Neural progenitor cell (in vitro differentiated cells): ENCODE measurements around the gene SUGCT. TPM values are rescaled to one million over a fixed set of nuclear protein-coding genes. Genes with fewer than 3 reads are reported as not detected.
A peak's percentile ranks its signal among the peaks of the same experiment; 100 is the strongest.

Source experiments
- DNase-seq: peaks from one replicate; pipeline ENCODE4 v3.0.0-alpha.2; 2016; ENCODE audit warnings: low spot score
- H2AFZ ChIP-seq: fragments of 200-600 bp; sonication (generic); replicated peaks from 2 replicates; pipeline ENCODE4 v1.6.1; 2016; ENCODE audit warnings: antibody characterized with exemption
- H3F3A ChIP-seq: fragments of 200-600 bp; sonication (generic); 2 replicates; pipeline ENCODE4 v1.6.1; 2016; ENCODE audit warnings: antibody characterized with exemption, low read depth
- H3K27ac ChIP-seq: fragments of 200-600 bp; sonication (generic); 2 replicates; pipeline ENCODE4 v1.5.1; 2016; ENCODE audit warnings: mild to moderate bottlenecking
- H3K27me3 ChIP-seq: fragments of 200-600 bp; sonication (generic); 2 replicates; pipeline ENCODE4 v1.6.1; 2016; ENCODE audit warnings: mild to moderate bottlenecking, moderate library complexity
- H3K36me3 ChIP-seq: fragments of 200-600 bp; sonication (generic); 2 replicates; pipeline ENCODE4 v1.5.1; 2016
- H3K4me1 ChIP-seq: fragments of 200-600 bp; sonication (generic); 2 replicates; pipeline ENCODE4 v1.6.1; 2016; ENCODE audit warnings: mixed run types
- H3K4me2 ChIP-seq: fragments of 200-600 bp; sonication (generic); 2 replicates; pipeline ENCODE4 v1.6.1; 2016
- H3K4me3 ChIP-seq: fragments of 200-600 bp; sonication (generic); 2 replicates; pipeline ENCODE4 v1.5.1; 2016
- H3K79me2 ChIP-seq: fragments of 200-600 bp; sonication (generic); 2 replicates; pipeline ENCODE4 v1.6.1; 2016; ENCODE audit warnings: low read depth
- H3K9ac ChIP-seq: fragments of 200-600 bp; sonication (generic); 2 replicates; pipeline ENCODE4 v1.6.1; 2016
- H3K9me3 ChIP-seq: fragments of 200-600 bp; sonication (generic); 2 replicates; pipeline ENCODE4 v1.5.1; 2016; ENCODE audit warnings: low read depth
- H4K20me1 ChIP-seq: fragments of 200-600 bp; sonication (generic); 2 replicates; pipeline ENCODE4 v1.6.1; 2016; ENCODE audit warnings: low read depth
- H3K27ac Mint-ChIP-seq: 3 replicates; pipeline ENCODE4 v1.8.0; 2021; ENCODE audit warnings: mixed read lengths
- H3K27me3 Mint-ChIP-seq: 2 replicates; pipeline ENCODE4 v1.8.0; 2022; ENCODE audit warnings: low read depth, mild to moderate bottlenecking, inconsistent platforms, moderate library complexity, mixed read lengths; ENCODE audit not compliant: insufficient read depth
- H3K36me3 Mint-ChIP-seq: 3 replicates; pipeline ENCODE4 v1.8.0; 2021; ENCODE audit warnings: mixed read lengths
- H3K4me1 Mint-ChIP-seq: 3 replicates; pipeline ENCODE4 v1.8.0; 2021; ENCODE audit warnings: mixed read lengths
- H3K4me3 Mint-ChIP-seq: 3 replicates; pipeline ENCODE4 v1.8.0; 2021; ENCODE audit warnings: mild to moderate bottlenecking, moderate library complexity, mixed read lengths
- H3K9me3 Mint-ChIP-seq: 3 replicates; pipeline ENCODE4 v1.8.0; 2020; ENCODE audit warnings: mixed read lengths
- CTCF ChIP-seq: fragments of 200-600 bp; sonication (generic); IDR thresholded peaks from 2 replicates; pipeline ENCODE4 v1.5.1; 2017; ENCODE audit warnings: antibody characterized with exemption, mild to moderate bottlenecking
- EZH2 ChIP-seq: fragments of 200-600 bp; sonication (generic); IDR thresholded peaks from 2 replicates; pipeline ENCODE4 v1.6.1; 2017; ENCODE audit warnings: antibody characterized with exemption, mild to moderate bottlenecking, moderate library complexity
- EZH2phosphoT487 ChIP-seq: fragments of 200-600 bp; sonication (generic); IDR thresholded peaks from 2 replicates; pipeline ENCODE4 v1.6.1; 2017; ENCODE audit warnings: antibody characterized with exemption
- total RNA-seq: library from RNA; depleted of rRNA; stranded (reverse); fragments of >200 nt; gene quantifications from 2 replicates; pipeline ENCODE4 v1.2.3, GENCODE V29; 2015; ENCODE audit warnings: low replicate concordance

Gene SUGCT
- total RNA-seq, 1 donor from 2014 or later, result 10.1 TPM

GRCh38 chr7:40437936-40438634 is 303.3 kb downstream of the SUGCT start:
- no peaks in the 10 kb centered on the region for H3K36me3 ChIP-seq
- TF ChIP-seq CTCF (no peak), EZH2phosphoT487 (no peak), EZH2 (no peak)
- H3K4me3 ChIP-seq, result no peak overlapping the region
- no peaks in the 10 kb centered on the region for H3K4me1 ChIP-seq
- peaks cover 6% of the 10 kb centered on the region for H3K9me3 Mint-ChIP-seq
- no peaks in the 10 kb centered on the region for H3K36me3 Mint-ChIP-seq
- H3K27me3 Mint-ChIP-seq, result no peaks in the 10 kb centered on the region
- H3K4me2 ChIP-seq, result no peak overlapping the region
- no peaks in the 10 kb centered on the region for H3K4me1 Mint-ChIP-seq
- no peak overlapping the region for H3K9ac ChIP-seq
- H2AFZ ChIP-seq, result no peak overlapping the region
- H3K27ac Mint-ChIP-seq, result no peak overlapping the region
- no peaks in the 10 kb centered on the region for H4K20me1 ChIP-seq
- no peaks in the 10 kb centered on the region for H3K27me3 ChIP-seq
- no peaks in the 10 kb centered on the region for H3K79me2 ChIP-seq
- no peak overlapping the region for H3K27ac ChIP-seq
- no peaks in the 10 kb centered on the region for H3K9me3 ChIP-seq
- no peak for DNase-seq
- H3K4me3 Mint-ChIP-seq, result no peak overlapping the region
- H3F3A ChIP-seq, result no peaks in the 10 kb centered on the region

- Mint-ChIP-seq H3K4me3 (no peak overlapping the region), H3K36me3 (no peaks in the 10 kb centered on the region), H3K27me3 (no peaks in the 10 kb centered on the region), H3K27ac (no peak overlapping the region), H3K4me1 (no peaks in the 10 kb centered on the region), H3K9me3 (peaks cover 8% of the 10 kb centered on the region)
- H3K9ac ChIP-seq, result no peak overlapping the region
- no peaks in the 10 kb centered on the region for H4K20me1 ChIP-seq
- no peaks in the 10 kb centered on the region for H3F3A ChIP-seq
- H3K4me1 ChIP-seq, result no peaks in the 10 kb centered on the region
- no peak for DNase-seq
- H3K27ac ChIP-seq, result no peak overlapping the region
- no peaks in the 10 kb centered on the region for H3K79me2 ChIP-seq
- no peaks in the 10 kb centered on the region for H3K36me3 ChIP-seq
- no peaks in the 10 kb centered on the region for H3K9me3 ChIP-seq
- no peaks in the 10 kb centered on the region for H3K27me3 ChIP-seq
- H3K4me2 ChIP-seq, result no peak overlapping the region
- no peak overlapping the region for H2AFZ ChIP-seq
- no peak overlapping the region for H3K4me3 ChIP-seq
- no peak for TF ChIP-seq CTCF
Observed at GRCh38 chr7:40439686-40440085, 304.9 kb downstream of the SUGCT start.

- Histone ChIP-seq H3K79me2 (no peaks in the 10 kb centered on the region), H3K9ac (no peak overlapping the region), H3K27me3 (no peaks in the 10 kb centered on the region), H3K4me3 (no peak overlapping the region), H3K9me3 (no peaks in the 10 kb centered on the region), H3K27ac (no peak overlapping the region), H3F3A (no peaks in the 10 kb centered on the region), H2AFZ (no peak overlapping the region), H3K4me2 (no peak overlapping the region), H4K20me1 (no peaks in the 10 kb centered on the region), H3K4me1 (no peaks in the 10 kb centered on the region), H3K36me3 (no peaks in the 10 kb centered on the region)
- Mint-ChIP-seq H3K27ac (no peak overlapping the region), H3K4me1 (no peaks in the 10 kb centered on the region), H3K36me3 (no peaks in the 10 kb centered on the region), H3K4me3 (no peak overlapping the region), H3K27me3 (no peaks in the 10 kb centered on the region), H3K9me3 (peaks cover 2% of the 10 kb centered on the region)
- DNase-seq, result peak; percentile 13
- TF ChIP-seq CTCF (peak; percentile 56), EZH2 (no peak)
Observed at GRCh38 chr7:40447345-40447744, 312.5 kb downstream of the SUGCT start.
